Cardiac muscle cell (in vitro differentiated cells and primary cell): ENCODE measurements around the gene ZDHHC7. TPM values are rescaled to one million over a fixed set of nuclear protein-coding genes. Genes with fewer than 3 reads are reported as not detected.

Experiments used
- DNase-seq, 2 donors: peaks; one replicate each; pipeline versions ENCODE4 v3.0.0 to v3.0.0-alpha.2; 2010 to 2017; ENCODE audit warnings: low read depth in 1 of 2, low spot score in 1 of 2
- H3K27ac ChIP-seq: fragments of 200-600 bp; sonication (generic); 2 replicates; pipeline ENCODE4 v1.5.1; 2016
- H3K27me3 ChIP-seq: fragments of 200-600 bp; sonication (generic); 2 replicates; pipeline ENCODE4 v1.6.0; 2016; ENCODE audit warnings: control low read depth
- H3K36me3 ChIP-seq: fragments of 200-600 bp; sonication (generic); 2 replicates; pipeline ENCODE4 v1.5.1; 2016; ENCODE audit warnings: control low read depth
- H3K4me1 ChIP-seq: fragments of 200-600 bp; sonication (generic); 2 replicates; pipeline ENCODE4 v1.8.1; 2017; ENCODE audit warnings: low read depth, mild to moderate bottlenecking, mixed run types
- H3K4me3 ChIP-seq: fragments of 200-600 bp; sonication (generic); 2 replicates; pipeline ENCODE4 v1.5.1; 2016; ENCODE audit warnings: mild to moderate bottlenecking
- H3K9me3 ChIP-seq: fragments of 200-600 bp; sonication (generic); 2 replicates; pipeline ENCODE4 v1.5.1; 2017; ENCODE audit warnings: low read depth, mild to moderate bottlenecking, control low read depth
- polyA plus RNA-seq: library from polyadenylated mRNA; unstranded; fragments of >200 nt; fragmentation: Nextera tagmentation; extraction: Ambion mirVana; gene quantifications from 2 replicates; pipeline ENCODE4 v1.2.1, GENCODE V29; 2016
- total RNA-seq: library from RNA; depleted of rRNA; stranded (reverse); fragments of >200 nt; gene quantifications from 2 replicates; pipeline ENCODE4 v1.2.3, GENCODE V29; 2016
- TF ChIP-seq, protein P1 (sequence below): IDR thresholded peaks from 2 replicates; pipeline ENCODE4 v1.5.1; 2012; ENCODE audit warnings: low read depth, mild to moderate bottlenecking, low read length

Gene ZDHHC7
- total and polyA plus RNA-seq, 2 experiments from 2014 or later: 57.8 to 70.1 TPM

DNA sequence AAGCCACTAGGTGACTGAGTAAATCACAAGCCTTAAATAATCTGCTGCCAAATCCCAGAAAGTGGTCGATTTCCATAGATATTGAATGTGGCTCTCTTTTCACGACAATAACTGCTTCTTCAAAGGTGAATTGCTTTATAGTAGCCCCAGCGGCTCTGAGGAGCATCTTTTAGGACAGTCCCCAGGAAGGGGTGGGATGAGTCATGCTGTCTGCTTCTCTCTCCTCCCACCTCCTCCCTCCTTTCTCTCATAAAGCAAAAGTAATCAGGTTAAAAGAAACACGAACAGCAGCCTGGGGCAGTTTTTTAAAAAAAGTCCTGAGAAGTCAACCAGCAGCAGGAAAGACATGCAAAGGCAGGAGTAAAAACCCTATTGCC lies 18.1 kb upstream of the ZDHHC7 start:
- H3K27me3 ChIP-seq: no peaks in the 10 kb centered on the region
- H3K4me1 ChIP-seq: peaks cover 6% of the 10 kb centered on the region
- TF ChIP-seq, protein P1, sequence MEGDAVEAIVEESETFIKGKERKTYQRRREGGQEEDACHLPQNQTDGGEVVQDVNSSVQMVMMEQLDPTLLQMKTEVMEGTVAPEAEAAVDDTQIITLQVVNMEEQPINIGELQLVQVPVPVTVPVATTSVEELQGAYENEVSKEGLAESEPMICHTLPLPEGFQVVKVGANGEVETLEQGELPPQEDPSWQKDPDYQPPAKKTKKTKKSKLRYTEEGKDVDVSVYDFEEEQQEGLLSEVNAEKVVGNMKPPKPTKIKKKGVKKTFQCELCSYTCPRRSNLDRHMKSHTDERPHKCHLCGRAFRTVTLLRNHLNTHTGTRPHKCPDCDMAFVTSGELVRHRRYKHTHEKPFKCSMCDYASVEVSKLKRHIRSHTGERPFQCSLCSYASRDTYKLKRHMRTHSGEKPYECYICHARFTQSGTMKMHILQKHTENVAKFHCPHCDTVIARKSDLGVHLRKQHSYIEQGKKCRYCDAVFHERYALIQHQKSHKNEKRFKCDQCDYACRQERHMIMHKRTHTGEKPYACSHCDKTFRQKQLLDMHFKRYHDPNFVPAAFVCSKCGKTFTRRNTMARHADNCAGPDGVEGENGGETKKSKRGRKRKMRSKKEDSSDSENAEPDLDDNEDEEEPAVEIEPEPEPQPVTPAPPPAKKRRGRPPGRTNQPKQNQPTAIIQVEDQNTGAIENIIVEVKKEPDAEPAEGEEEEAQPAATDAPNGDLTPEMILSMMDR: no peak
- no peaks in the 10 kb centered on the region for H3K36me3 ChIP-seq
- H3K4me3 ChIP-seq: no peak overlapping the region
- no peak overlapping the region for H3K27ac ChIP-seq
- peak in 1 of 2 donors; percentile 26 for DNase-seq
- H3K9me3 ChIP-seq: no peaks in the 10 kb centered on the region

DNA sequence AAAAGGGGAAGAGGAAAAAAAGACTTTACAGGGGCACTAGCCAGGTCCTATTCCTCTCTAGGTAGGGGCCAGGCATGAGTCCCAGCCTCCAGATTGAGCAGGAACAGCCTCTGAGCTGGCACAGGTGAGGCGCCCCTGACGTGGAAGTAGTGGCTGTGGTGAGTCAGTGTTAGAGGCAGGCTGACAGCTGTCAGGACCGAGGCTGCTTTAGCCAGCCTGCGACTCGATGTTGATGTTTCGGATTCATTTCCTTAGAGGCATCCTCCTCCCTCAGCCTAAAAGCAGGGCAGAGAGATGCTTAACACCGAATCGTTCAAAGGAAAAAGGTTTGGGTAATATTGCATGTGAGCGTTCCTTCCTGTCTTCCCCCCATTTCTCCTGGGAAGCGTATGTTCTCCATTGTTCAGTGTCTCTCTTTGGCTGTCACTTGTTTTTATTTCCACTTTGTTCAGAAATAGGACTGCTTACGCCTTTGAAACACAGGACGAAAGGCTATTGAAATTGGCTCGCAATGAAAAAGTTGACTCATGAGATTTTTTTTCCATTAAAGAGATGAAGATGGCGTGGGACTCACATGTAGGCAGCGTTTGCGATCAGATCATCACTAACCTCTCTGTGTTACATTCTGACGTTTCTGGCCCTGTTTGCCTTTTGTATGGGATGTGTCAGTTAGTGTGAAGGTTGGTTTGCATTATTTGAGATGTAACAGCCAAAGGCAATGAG lies 17.5 kb upstream of the ZDHHC7 start:
- DNase-seq: peak in 1 of 2 donors; percentile 33
- H3K4me3 ChIP-seq: no peak overlapping the region
- TF ChIP-seq, protein P1: no peak
- peaks cover 6% of the 10 kb centered on the region for H3K4me1 ChIP-seq
- no peaks in the 10 kb centered on the region for H3K27me3 ChIP-seq
- no peaks in the 10 kb centered on the region for H3K36me3 ChIP-seq
- H3K27ac ChIP-seq: no peak overlapping the region
- no peaks in the 10 kb centered on the region for H3K9me3 ChIP-seq

DNA sequence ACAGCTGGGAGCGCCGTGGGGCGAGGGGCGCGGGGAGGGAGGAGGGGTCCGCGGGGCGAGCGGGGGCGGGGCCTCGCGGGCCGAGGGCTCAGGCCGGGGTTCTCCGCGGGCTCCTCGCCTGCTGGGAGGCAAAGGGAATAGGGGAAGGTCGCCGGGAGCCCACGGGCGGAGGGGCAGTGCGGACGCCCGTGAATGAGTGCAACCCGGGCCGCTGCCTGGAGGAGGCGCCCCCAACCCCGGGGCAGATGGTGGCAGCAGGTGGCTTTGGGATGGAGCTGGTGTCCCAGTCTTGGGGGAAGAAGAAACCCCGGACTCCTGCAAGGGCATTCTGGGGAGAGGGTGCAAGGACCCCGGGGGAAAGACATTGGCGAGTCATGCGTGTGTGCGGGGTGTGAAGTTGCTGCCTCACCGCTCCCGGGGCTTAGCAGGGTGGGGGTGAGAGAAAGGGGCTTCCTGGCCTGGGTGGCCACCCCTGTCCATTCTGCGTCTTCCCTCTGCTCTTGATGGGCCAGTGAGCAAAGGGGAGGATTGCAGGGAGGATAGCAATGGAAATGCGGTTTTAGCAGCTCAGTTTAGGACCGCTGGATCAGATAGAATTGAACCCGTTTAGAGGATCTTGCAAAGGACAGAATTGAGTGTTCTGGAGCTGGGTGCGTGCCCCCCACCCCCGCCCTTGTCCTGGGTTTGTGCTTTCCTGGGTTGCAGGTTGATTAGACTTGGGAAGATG lies 16.8 kb upstream of the ZDHHC7 start:
- no peak for DNase-seq
- peaks cover 6% of the 10 kb centered on the region for H3K4me1 ChIP-seq
- H3K9me3 ChIP-seq: no peaks in the 10 kb centered on the region
- TF ChIP-seq, protein P1: peak; percentile 12
- H3K27ac ChIP-seq: no peak overlapping the region
- H3K36me3 ChIP-seq: no peaks in the 10 kb centered on the region
- H3K27me3 ChIP-seq: no peaks in the 10 kb centered on the region
- peak overlapping the region; percentile 80 for H3K4me3 ChIP-seq

DNA sequence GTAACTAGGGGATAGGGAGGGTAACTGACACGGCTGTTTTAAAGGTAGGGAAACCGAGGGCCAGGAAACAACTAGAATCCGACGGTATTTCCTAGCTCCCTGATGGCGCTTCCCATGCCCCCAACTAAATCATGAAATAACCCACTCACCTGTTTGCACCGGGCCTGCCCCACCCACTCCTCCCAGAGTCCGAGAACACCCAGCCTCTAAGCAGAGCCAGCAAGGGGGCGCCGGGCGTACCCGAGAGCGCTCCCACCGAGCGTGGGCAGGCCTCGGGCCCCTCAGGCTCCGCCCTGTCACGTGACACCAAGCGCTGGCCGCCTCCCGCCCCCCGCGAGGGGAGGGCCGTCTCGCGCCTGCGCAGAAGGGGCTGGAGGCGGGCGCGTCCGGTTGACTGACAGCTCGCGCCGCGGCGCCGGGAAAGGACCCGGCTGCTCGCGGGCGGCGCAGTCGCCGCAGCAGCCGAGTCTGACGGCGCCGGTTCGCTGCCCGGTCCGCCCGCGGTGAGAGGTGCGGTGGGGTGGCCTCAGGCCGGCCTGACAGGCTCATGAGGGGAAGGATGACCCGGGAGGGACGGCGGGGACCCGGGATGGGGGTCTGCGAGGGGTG lies 16.1 kb upstream of the ZDHHC7 start, which contains the start of gene KIAA0513:
KIAA0513 (plus strand) TSS at position 447 of the 609 bp plus-strand sequence. CDS start 39,277 bp downstream, outside the sequence.
- TF ChIP-seq, protein P1: peak; percentile 17
- peak; percentile 96 to 98 for DNase-seq
- Histone ChIP-seq H3K27ac (no peak within 1 kb of the TSS), H3K36me3 (no peaks in the 10 kb centered on the region), H3K27me3 (no peaks in the 10 kb centered on the region), H3K9me3 (no peaks in the 10 kb centered on the region), H3K4me1 (peaks cover 6% of the 10 kb centered on the region), H3K4me3 (peak within 1 kb of the TSS; percentile 80)

DNA sequence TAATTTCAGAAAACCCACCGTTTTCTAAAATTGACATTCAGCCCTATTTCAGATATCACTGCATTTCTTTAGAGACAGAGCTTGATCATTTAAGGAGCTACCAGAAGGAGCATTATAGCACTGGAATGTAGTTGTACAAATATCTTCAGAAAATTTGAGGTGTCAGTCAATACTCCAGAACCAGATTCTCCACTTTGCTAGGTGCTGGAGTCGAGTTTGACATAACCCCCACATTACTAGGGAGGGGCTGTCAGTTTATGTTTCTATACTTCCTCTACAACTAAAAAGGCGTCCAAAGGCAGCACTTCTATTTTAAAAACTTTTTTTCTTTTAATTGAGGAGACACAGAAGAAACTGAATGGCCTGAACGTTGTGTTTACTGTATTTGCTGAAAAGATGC lies 15.4 kb upstream of the ZDHHC7 start:
- TF ChIP-seq, protein P1: no peak
- no peaks in the 10 kb centered on the region for H3K36me3 ChIP-seq
- no peak overlapping the region for H3K27ac ChIP-seq
- H3K4me1 ChIP-seq: peaks cover 6% of the 10 kb centered on the region
- H3K27me3 ChIP-seq: no peaks in the 10 kb centered on the region
- H3K9me3 ChIP-seq: no peaks in the 10 kb centered on the region
- peak overlapping the region; percentile 80 for H3K4me3 ChIP-seq
- DNase-seq: no peak
